Nephron progenitor cell (in vitro differentiated cells): ENCODE results near the gene IRAK1BP1.

Source experiments
- DNase-seq: peaks from one replicate; pipeline ENCODE4 v3.0.0; 2021
- H3K27ac Mint-ChIP-seq: 2 replicates; pipeline ENCODE4 v1.8.0; 2021; ENCODE audit warnings: mild to moderate bottlenecking, moderate library complexity, mixed read lengths
- H3K27me3 Mint-ChIP-seq: 2 replicates; pipeline ENCODE4 v1.8.0; 2021; ENCODE audit warnings: mild to moderate bottlenecking, low read depth, mixed read lengths; ENCODE audit not compliant: poor library complexity
- H3K36me3 Mint-ChIP-seq: 2 replicates; pipeline ENCODE4 v1.8.0; 2021; ENCODE audit warnings: low read depth, mixed read lengths
- H3K4me1 Mint-ChIP-seq: 2 replicates; pipeline ENCODE4 v1.8.0; 2021; ENCODE audit warnings: mixed read lengths
- H3K4me3 Mint-ChIP-seq: 2 replicates; pipeline ENCODE4 v1.8.0; 2021; ENCODE audit warnings: mild to moderate bottlenecking, moderate library complexity, mixed read lengths
- H3K9me3 Mint-ChIP-seq: 2 replicates; pipeline ENCODE4 v1.8.0; 2021; ENCODE audit warnings: mild to moderate bottlenecking, moderate library complexity, mixed read lengths
- CTCF ChIP-seq: fragments of 200-600 bp; sonication (generic); IDR thresholded peaks from 2 replicates; pipeline ENCODE4 v1.5.0; 2021; ENCODE audit warnings: antibody characterized with exemption

The IRAK1BP1 gene

GRCh38 chr6:78896227-78896626 is 28.9 kb downstream of the IRAK1BP1 start:
- no peak for DNase-seq
- Mint-ChIP-seq H3K4me1 (no peaks in the 10 kb centered on the region), H3K4me3 (no peak overlapping the region), H3K9me3 (peaks cover 7% of the 10 kb centered on the region), H3K36me3 (peaks cover 34% of the 10 kb centered on the region), H3K27ac (no peak overlapping the region), H3K27me3 (no peaks in the 10 kb centered on the region)
- TF ChIP-seq CTCF = no peak

GRCh38 chr6:78908621-78909020 is 41.3 kb downstream of the IRAK1BP1 start:
- peaks cover 29% of the 10 kb centered on the region for H3K27me3 Mint-ChIP-seq
- peaks cover 12% of the 10 kb centered on the region for H3K9me3 Mint-ChIP-seq
- peaks cover 19% of the 10 kb centered on the region for H3K4me1 Mint-ChIP-seq
- DNase-seq = no peak
- no peak for TF ChIP-seq CTCF
- peaks cover 42% of the 10 kb centered on the region for H3K36me3 Mint-ChIP-seq
- no peak overlapping the region for H3K27ac Mint-ChIP-seq
- H3K4me3 Mint-ChIP-seq = no peak overlapping the region

- TF ChIP-seq CTCF = no peak
- peaks cover 34% of the 10 kb centered on the region for H3K36me3 Mint-ChIP-seq
- peak overlapping the region; percentile 80 for H3K4me3 Mint-ChIP-seq
Measured at GRCh38 chr6:78909391-78909790, 42.0 kb downstream of the IRAK1BP1 start.

GRCh38 chr6:78910010-78910409 is 42.7 kb downstream of the IRAK1BP1 start:
- Mint-ChIP-seq H3K27ac (no peak overlapping the region), H3K4me3 (peak overlapping the region; percentile 80), H3K27me3 (peaks cover 29% of the 10 kb centered on the region), H3K36me3 (peaks cover 34% of the 10 kb centered on the region), H3K9me3 (peaks cover 12% of the 10 kb centered on the region), H3K4me1 (peaks cover 19% of the 10 kb centered on the region)
- no peak for DNase-seq
- no peak for TF ChIP-seq CTCF

More at GRCh38 chr6:78909391-78909790, 42.0 kb downstream of the IRAK1BP1 start:
- Mint-ChIP-seq H3K9me3 (peaks cover 12% of the 10 kb centered on the region), H3K27ac (no peak overlapping the region), H3K27me3 (peaks cover 29% of the 10 kb centered on the region), H3K4me1 (peaks cover 19% of the 10 kb centered on the region)
- DNase-seq = no peak

GRCh38 chr6:78910591-78911171 is 43.3 kb downstream of the IRAK1BP1 start:
- peak; percentile 60 for DNase-seq
- no peak for TF ChIP-seq CTCF
- Mint-ChIP-seq H3K9me3 (peaks cover 15% of the 10 kb centered on the region), H3K36me3 (peaks cover 32% of the 10 kb centered on the region), H3K27me3 (peaks cover 29% of the 10 kb centered on the region), H3K27ac (no peak overlapping the region), H3K4me1 (peaks cover 19% of the 10 kb centered on the region), H3K4me3 (peak overlapping the region; percentile 80)
